GM12892 (cell line): ENCODE measurements around the gene EMP2.

Experiments
- POLR2A ChIP-seq: IDR thresholded peaks from 2 replicates; pipeline ENCODE4 v1.6.1; 2011; ENCODE audit warnings: low read depth, low read length, control low read depth
- POLR2AphosphoS5 ChIP-seq: IDR thresholded peaks from 2 replicates; pipeline ENCODE4 v1.6.1; 2011; ENCODE audit warnings: low read depth, low read length, control low read depth
- TAF1 ChIP-seq: IDR thresholded peaks from 2 replicates; pipeline ENCODE4 v1.6.1; 2011; ENCODE audit warnings: low read depth, mild to moderate bottlenecking, control low read depth, low read length, borderline replicate concordance

GRCh38 chr16:10509534-10510025, 70.8 kb downstream of the EMP2 start:
- no peak for TF ChIP-seq POLR2A
- TF ChIP-seq POLR2AphosphoS5, result no peak
- no peak for TF ChIP-seq TAF1
